GM12865 (cell line): Measurements from ENCODE around the gene CHKA.

Experiments used
- DNase-seq: peaks from one replicate; pipeline ENCODE4 v3.0.0; 2010; ENCODE audit warnings: low read depth
- H3K4me3 ChIP-seq: 2 replicates; pipeline ENCODE4 v1.5.1; 2011; ENCODE audit warnings: mild to moderate bottlenecking, low read depth, low read length, control low read depth
- CTCF ChIP-seq: IDR thresholded peaks from 2 replicates; pipeline ENCODE4 v1.5.1; 2011; ENCODE audit warnings: low read length, control low read depth, low read depth, inconsistent platforms; ENCODE audit not compliant: insufficient read depth; ENCODE audit errors: missing control alignments

Gene CHKA

GRCh38 chr11:68033708-68034045 is 87.5 kb downstream of the CHKA start:
- no peak overlapping the region for H3K4me3 ChIP-seq
- no peak for TF ChIP-seq CTCF
- no peak for DNase-seq

DNA sequence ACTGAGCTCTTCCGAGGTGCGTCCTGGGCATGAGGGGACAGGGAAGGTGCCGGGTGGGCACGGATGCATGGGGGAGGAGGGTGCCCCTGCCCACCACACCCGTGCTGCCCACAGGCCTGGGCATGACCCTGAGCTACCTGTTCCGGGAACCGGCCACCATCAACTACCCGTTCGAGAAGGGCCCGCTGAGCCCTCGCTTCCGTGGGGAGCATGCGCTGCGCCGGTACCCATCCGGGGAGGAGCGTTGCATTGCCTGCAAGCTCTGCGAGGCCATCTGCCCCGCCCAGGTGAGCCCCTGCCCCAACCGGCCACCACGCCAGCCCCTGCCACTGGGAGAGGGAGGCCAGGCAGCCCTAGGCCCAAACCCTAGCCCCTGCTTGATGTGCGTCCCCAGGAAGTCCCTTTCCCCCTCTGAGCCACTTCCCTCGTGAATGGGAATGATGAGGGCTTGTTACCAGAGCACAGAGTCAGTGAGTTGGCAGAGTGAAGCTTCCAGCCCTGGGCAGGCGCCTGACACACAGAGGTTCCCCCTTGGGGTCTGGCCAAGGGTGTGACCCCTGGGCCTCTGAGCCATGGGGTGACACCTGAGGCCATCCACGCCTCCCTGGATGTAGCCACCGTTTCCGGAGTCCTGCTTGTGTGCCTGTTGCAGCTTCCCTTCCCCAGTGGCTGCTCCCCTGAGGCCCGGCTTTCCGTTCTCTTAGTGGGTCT is 88.0 kb downstream of the CHKA start:
- TF ChIP-seq CTCF, result no peak
- H3K4me3 ChIP-seq, result no peak overlapping the region
- no peak for DNase-seq

DNA sequence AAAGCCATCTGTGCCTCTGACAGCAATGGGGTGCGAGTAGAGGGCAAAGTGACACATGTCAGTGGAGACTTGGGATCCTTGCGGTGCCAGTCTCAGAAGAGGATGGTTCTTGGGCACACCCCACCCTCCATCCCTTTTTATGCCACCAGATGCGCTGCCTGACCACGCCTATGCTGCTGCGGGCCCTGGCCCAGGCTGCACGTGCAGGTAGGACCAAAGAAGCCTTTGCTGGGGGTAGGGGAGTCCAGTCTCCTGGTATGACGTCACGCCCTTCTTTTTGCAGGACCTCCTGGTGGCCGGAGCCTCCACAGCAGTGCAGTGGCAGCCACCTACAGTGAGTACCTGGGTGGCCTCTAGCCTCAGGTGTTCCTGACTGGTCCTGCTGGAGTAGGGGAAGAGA is 89.2 kb downstream of the CHKA start:
- no peak overlapping the region for H3K4me3 ChIP-seq
- TF ChIP-seq CTCF, result no peak
- no peak for DNase-seq

DNA sequence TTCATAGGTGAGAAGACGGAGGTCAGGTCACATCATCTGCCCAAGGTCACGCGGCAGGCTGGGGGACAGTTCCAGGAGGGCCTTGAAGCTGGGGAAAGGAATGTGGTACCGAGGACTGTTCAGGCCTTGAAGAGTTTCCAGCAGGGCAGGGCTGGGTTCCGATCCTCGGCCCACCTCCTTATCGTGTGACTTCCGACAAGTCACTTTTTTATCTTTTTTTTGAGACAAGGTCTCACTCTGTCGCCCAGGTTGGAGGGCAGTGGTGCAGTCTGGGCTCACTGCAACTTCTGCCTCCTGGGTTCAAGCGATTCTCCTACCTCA is 90.1 kb downstream of the CHKA start:
- peak overlapping the region; percentile 72 for H3K4me3 ChIP-seq
- peak; percentile 48 for DNase-seq
- TF ChIP-seq CTCF, result no peak

DNA sequence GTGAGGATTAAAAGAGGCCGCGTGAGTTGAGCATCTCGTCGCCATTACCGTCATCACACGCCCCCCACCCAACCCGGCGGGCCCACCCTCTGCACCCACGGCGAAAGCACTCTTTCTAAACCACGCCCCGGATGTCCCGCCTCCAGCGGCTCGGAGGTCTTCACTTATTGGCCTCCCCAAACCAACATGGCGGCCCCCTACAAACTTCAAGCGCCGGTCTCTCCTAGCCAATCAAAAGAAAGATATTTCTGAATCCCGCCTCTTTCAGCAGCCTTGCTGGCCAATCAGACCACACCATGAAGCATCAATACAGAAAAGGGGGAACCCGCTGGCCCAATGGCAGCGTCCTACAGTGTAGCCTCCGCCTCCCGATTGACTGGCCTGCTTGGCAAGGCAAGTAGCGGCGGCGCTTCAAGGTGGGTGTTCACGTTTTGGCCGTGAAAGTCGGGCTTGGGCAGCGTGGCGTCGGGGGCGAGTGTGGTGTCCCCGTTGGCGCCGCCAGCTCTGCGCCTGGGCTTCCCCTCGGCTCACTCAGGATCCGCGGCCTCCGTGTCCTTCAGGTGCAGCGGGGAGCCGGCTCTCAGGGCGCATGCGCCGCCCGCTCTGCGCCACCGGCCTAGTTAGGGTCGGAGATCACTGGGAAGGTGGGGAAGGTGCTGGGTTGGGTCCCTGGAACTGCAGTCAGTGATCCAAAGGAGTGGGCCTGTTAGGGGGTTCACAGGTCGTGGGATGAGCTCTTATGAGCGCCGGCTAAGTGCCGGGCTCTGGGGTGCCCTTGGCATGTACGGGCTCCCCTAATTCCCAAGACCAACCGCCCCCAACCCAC is 90.7 kb downstream of the CHKA start, which contains the start of gene NDUFS8:
NDUFS8 (plus strand) TSS at position 364 of the 826 bp plus-strand sequence. CDS start 1,471 bp downstream, outside the sequence.
- no peak for TF ChIP-seq CTCF

GRCh38 chr11:68028802-68029545 is 92.2 kb downstream of the CHKA start:
- no peak overlapping the region for H3K4me3 ChIP-seq
- DNase-seq, result no peak
- no peak for TF ChIP-seq CTCF

More for the DNA sequence above, 90.7 kb downstream of the CHKA start, which contains the start of gene NDUFS8:
- peak; percentile 99 for DNase-seq
- H3K4me3 ChIP-seq, result peak within 1 kb of the TSS; percentile 72
